Small intestine (tissue), 16 donors: Measurements from ENCODE around the gene ARHGAP45. TPM values are rescaled to one million over a fixed set of nuclear protein-coding genes. Genes with fewer than 3 reads are reported as not detected.

ENCODE experiments used
- DNase-seq, 2 donors: peaks; one replicate each; pipeline versions ENCODE4 v3.0.0 to v3.0.0-alpha.2; 2013
- FAIRE-seq: peaks from 2 replicates; lab custom pipeline; 2012; peaks lifted over from hg19 to GRCh38; lab: Jason Lieb, UNC
- H3K27ac ChIP-seq, 3 donors: one replicate each; pipeline ENCODE4 v1.5.1; 2013; ENCODE audit warnings: low read length in 2 of 3, mild to moderate bottlenecking in 2 of 3, control low read depth in 1 of 3, inconsistent platforms in 1 of 3, low read depth in 1 of 3, moderate library complexity in 1 of 3
- H3K27me3 ChIP-seq, 3 donors: one replicate each; pipeline ENCODE4 v1.6.1; 2013; ENCODE audit warnings: low read length in 3 of 3, inconsistent platforms in 1 of 3; ENCODE audit not compliant: control insufficient read depth in 3 of 3, insufficient read depth in 3 of 3
- H3K36me3 ChIP-seq, 3 donors: one replicate each; pipeline ENCODE4 v1.6.1; 2013; ENCODE audit warnings: low read length in 3 of 3, inconsistent platforms in 1 of 3, low read depth in 1 of 3, mild to moderate bottlenecking in 1 of 3, moderate library complexity in 1 of 3; ENCODE audit not compliant: control insufficient read depth in 3 of 3, insufficient read depth in 2 of 3
- H3K4me1 ChIP-seq, 3 donors: one replicate each; pipeline ENCODE4 v1.6.1; 2013; ENCODE audit warnings: low read length in 2 of 3, inconsistent platforms in 1 of 3, low read depth in 1 of 3, mild to moderate bottlenecking in 1 of 3, moderate library complexity in 1 of 3; ENCODE audit not compliant: control insufficient read depth in 3 of 3, insufficient read depth in 2 of 3
- H3K4me3 ChIP-seq, 3 donors: one replicate each; pipeline ENCODE4 v1.5.1; 2013; ENCODE audit warnings: low read length in 3 of 3, control low read depth in 1 of 3, inconsistent platforms in 1 of 3, low read depth in 1 of 3, mild to moderate bottlenecking in 1 of 3, moderate library complexity in 1 of 3
- H3K9me3 ChIP-seq, 2 donors: one replicate each; pipeline ENCODE4 v1.6.1; 2013; ENCODE audit warnings: low read depth in 1 of 2, low read length in 1 of 2; ENCODE audit not compliant: control insufficient read depth in 2 of 2, insufficient read depth in 1 of 2
- WGBS, 3 donors: extraction: QIAGEN DNeasy Blood & Tissue Kit; methylation state at CpG; one replicate each; pipeline ENCODE4 v1.1.7; 2013; 5-methylcytosine and 5-hydroxymethylcytosine counted together
- long read RNA-seq, 10 donors: transcript quantifications; one replicate each; lab custom pipeline, GENCODE V29; 2026
- polyA plus RNA-seq, 4 donors: library from polyadenylated mRNA; stranded (reverse) in 3 of 4; unstranded in 1 of 4; fragments of 200-250 nt in 3 of 4; fragments of 120-200 nt in 1 of 4; gene quantifications; one replicate each; pipeline versions ENCODE4 v1.2.1 to v1.2.3, GENCODE V29; 2013
- donor health status: healthy with polysubstance abuse.
- donor health status: control.
- donor health status: control.
- donor health status: Bipolar disorder and iron deficiency.
- donor health status: healthy.

The ARHGAP45 gene, protein sequence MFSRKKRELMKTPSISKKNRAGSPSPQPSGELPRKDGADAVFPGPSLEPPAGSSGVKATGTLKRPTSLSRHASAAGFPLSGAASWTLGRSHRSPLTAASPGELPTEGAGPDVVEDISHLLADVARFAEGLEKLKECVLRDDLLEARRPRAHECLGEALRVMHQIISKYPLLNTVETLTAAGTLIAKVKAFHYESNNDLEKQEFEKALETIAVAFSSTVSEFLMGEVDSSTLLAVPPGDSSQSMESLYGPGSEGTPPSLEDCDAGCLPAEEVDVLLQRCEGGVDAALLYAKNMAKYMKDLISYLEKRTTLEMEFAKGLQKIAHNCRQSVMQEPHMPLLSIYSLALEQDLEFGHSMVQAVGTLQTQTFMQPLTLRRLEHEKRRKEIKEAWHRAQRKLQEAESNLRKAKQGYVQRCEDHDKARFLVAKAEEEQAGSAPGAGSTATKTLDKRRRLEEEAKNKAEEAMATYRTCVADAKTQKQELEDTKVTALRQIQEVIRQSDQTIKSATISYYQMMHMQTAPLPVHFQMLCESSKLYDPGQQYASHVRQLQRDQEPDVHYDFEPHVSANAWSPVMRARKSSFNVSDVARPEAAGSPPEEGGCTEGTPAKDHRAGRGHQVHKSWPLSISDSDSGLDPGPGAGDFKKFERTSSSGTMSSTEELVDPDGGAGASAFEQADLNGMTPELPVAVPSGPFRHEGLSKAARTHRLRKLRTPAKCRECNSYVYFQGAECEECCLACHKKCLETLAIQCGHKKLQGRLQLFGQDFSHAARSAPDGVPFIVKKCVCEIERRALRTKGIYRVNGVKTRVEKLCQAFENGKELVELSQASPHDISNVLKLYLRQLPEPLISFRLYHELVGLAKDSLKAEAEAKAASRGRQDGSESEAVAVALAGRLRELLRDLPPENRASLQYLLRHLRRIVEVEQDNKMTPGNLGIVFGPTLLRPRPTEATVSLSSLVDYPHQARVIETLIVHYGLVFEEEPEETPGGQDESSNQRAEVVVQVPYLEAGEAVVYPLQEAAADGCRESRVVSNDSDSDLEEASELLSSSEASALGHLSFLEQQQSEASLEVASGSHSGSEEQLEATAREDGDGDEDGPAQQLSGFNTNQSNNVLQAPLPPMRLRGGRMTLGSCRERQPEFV
- 10 to 100 TPM; 15.9 to 81.1 (median 48.5) TPM for polyA plus RNA-seq
- long read RNA-seq, donor 1: 0 reads
- long read RNA-seq, donor 2: 0 reads
- long read RNA-seq, donor 3, partial matches to known transcripts: 0 of 1 reads
- long read RNA-seq, donor 3, other reads (novel, unspliced or antisense): 0 of 1 reads
- long read RNA-seq, donor 4: 0 reads
- long read RNA-seq, donor 5, full-length matches to known transcripts: 1 of 1 reads
- long read RNA-seq, donor 5, partial matches to known transcripts: 0 of 1 reads
- long read RNA-seq, donor 5, other reads (novel, unspliced or antisense): 0 of 1 reads
- long read RNA-seq, donor 6, partial matches to known transcripts: 0 of 3 reads
- long read RNA-seq, donor 6, other reads (novel, unspliced or antisense): 0 of 3 reads
- long read RNA-seq, donor 7, partial matches to known transcripts: 12 of 12 reads
- long read RNA-seq, donor 7, other reads (novel, unspliced or antisense): 0 of 12 reads
- long read RNA-seq, donor 8: 0 reads
- long read RNA-seq, donor 9: 0 reads
- long read RNA-seq, donor 10, partial matches to known transcripts: 0 of 3 reads
- long read RNA-seq, donor 10, other reads (novel, unspliced or antisense): 0 of 3 reads

GRCh38 chr19:1066748-1067340, at the start of gene ARHGAP45:
ARHGAP45 (plus strand) TSS chr19:1067167; CDS start chr19:1067406, 239 bp downstream.
- H3K4me3 ChIP-seq: peak within 1 kb of the TSS; percentile 21 to 60 (median 38)
- no peaks in the 10 kb centered on the region for H3K36me3 ChIP-seq
- H3K9me3 ChIP-seq: peaks cover 0 to 9% of the 10 kb centered on the region in 2 donors
- 2 to 5% (median 3%) methylated on average over 47 to 61 of the region's 61 CpGs for WGBS, 3 donors
- FAIRE-seq (no peak), DNase-seq (peak in 1 of 2 donors; percentile 51)
- peaks cover 0 to 24% (median 0%) of the 10 kb centered on the region in 3 donors for H3K4me1 ChIP-seq
- H3K27me3 ChIP-seq: peaks cover 5 to 82% (median 5%) of the 10 kb centered on the region in 3 donors
- peak within 1 kb of the TSS in 2 of 3 donors; percentile 66 to 83 for H3K27ac ChIP-seq

DNA sequence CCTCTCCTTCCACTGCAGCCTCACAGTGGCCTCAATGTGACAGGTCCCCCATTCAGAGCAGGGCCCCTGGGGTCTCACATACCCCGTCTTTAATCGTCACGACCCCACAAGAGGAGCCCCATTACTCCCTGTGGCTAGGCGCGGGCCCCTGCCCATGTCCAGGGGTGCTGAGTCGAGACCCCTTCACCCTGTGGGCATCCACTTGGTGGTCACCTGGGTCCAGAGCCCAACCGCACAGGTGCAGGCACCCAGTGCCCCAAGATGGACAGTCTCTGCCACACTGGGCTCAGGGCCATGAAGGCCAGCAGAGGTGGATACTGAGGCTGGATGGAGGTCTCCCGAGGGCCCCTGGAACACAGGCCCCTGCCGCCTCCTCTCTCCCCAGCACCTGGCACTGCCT, 49.1 kb upstream of the ARHGAP45 start:
- peak overlapping the region in 1 of 3 donors; percentile 12 for H3K4me3 ChIP-seq
- peaks cover 6 to 52% (median 9%) of the 10 kb centered on the region in 3 donors for H3K4me1 ChIP-seq
- no peak for DNase-seq

DNA sequence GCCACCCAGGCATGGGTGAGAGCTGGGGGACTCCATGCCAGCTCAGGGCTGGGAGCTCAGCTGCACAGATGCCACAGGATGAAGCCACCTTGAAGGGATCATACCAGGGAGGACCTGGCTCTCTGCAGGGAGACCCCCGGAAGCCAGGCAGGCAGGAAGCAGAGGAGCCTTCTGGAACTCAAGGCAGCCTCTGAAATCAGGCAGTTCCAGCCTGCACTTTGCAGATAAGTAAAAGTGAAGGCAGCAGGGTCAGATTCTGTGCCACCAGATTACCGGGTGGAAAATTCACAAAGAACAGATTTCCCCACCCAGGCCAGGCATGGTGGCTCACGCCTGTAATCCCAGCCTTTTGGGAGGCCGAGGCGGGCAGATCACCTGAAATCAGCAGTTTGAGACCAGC, 48.6 kb upstream of the ARHGAP45 start:
- WGBS, 3 donors: 68 to 70% (median 68%) methylated on average over 5 of the region's 5 CpGs
- Histone ChIP-seq H3K36me3 (peaks cover 2 to 64% (median 7%) of the 10 kb centered on the region in 3 donors), H3K4me1 (peaks cover 6 to 52% (median 9%) of the 10 kb centered on the region in 3 donors), H3K27ac (no peak overlapping the region), H3K4me3 (no peak overlapping the region), H3K27me3 (no peaks in the 10 kb centered on the region), H3K9me3 (no peaks in the 10 kb centered on the region)
- FAIRE-seq: no peak
- DNase-seq: no peak

More for the DNA sequence above, 49.1 kb upstream of the ARHGAP45 start:
- 79 to 90% (median 85%) methylated on average over 9 of the region's 9 CpGs for WGBS, 3 donors
- Histone ChIP-seq H3K36me3 (peaks cover 2 to 69% (median 12%) of the 10 kb centered on the region in 3 donors), H3K27me3 (no peaks in the 10 kb centered on the region), H3K27ac (peak overlapping the region in 2 of 3 donors; percentile 22 to 45), H3K9me3 (no peaks in the 10 kb centered on the region)
- FAIRE-seq: no peak

- DNase-seq: no peak
- Histone ChIP-seq H3K36me3 (peaks cover 2 to 57% (median 4%) of the 10 kb centered on the region in 3 donors), H3K9me3 (no peaks in the 10 kb centered on the region), H3K4me3 (peak overlapping the region in 2 of 3 donors; percentile 87 to 99), H3K27ac (no peak overlapping the region), H3K4me1 (peaks cover 6 to 52% (median 9%) of the 10 kb centered on the region in 3 donors), H3K27me3 (no peaks in the 10 kb centered on the region)
- FAIRE-seq: no peak
- 34 to 48% (median 35%) methylated on average over 17 of the region's 17 CpGs for WGBS, 3 donors
These were observed 47.9 kb upstream of the ARHGAP45 start for GRCh38 chr19:1018932-1019615.

DNA sequence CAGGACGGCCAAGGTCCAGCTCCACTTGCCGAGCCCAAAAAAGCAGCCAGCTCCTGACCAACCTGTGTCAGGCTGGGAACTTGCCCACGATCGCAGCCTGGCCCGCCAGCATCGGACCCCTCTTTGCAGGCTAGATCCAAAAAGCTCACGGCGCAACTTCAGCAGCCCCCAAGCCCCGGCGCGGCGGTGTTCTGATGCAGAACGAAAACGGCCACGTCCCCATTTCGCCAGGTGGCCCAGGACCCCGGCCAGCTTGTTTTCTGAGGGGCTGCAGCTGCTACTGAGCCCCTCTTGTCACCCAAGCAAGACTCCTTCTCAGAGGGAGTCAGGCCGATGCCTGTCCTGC, 47.4 kb upstream of the ARHGAP45 start:
- H3K36me3 ChIP-seq: peaks cover 0 to 52% (median 2%) of the 10 kb centered on the region in 3 donors
- H3K4me1 ChIP-seq: peaks cover 6 to 52% (median 9%) of the 10 kb centered on the region in 3 donors
- H3K9me3 ChIP-seq: no peaks in the 10 kb centered on the region
- H3K27ac ChIP-seq: peak overlapping the region in 2 of 3 donors; percentile 43 to 95
- WGBS, 3 donors: 34 to 57% (median 37%) methylated on average over 18 of the region's 18 CpGs
- no peaks in the 10 kb centered on the region for H3K27me3 ChIP-seq
- DNase-seq (no peak), FAIRE-seq (no peak)
- peak overlapping the region; percentile 87 to 99 (median 89) for H3K4me3 ChIP-seq

DNA sequence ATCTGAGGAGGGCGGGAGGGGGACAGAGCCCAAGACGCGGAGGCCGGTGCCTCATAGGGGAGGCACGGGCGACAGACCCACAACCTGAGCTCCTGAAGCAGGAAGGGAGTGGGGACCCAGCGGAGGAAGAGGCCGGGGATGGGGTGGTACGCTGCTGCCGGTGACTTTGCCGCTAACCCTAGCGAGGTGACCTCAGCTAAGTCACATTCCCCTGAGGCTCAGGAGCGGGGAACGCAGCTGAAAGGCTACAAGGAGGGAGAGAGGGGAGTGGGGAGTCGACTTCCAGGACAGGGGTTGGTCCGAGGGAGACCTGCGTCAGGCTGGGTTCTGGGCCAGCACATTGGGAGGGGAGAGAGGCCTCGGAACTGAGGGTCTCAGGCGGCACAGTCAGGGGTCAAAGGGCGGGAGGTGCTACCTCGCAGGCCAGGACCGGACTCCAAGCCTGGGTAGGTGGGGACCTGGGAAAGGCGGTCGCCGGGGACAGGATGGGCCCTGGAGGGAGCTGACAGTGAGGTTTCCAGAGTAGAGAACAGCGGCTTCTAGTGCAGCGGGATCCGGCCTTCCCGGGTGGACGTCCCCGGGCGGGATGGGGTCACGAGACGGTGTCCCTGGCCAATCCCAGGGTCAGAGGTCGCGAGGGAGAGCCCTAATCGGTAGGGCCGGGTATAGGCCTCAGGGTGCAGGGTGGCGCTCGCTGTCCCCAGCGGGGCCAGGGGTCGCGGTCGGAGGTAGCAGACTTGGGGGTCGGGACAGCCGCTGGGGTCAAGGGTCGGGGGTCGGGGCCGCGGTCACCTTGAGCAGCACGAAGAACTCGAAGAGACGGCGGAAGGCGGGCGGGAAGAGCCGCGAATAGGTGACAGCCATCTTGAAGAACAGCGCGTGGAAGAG, 46.7 kb upstream of the ARHGAP45 start:
- Histone ChIP-seq H3K27me3 (no peaks in the 10 kb centered on the region), H3K9me3 (no peaks in the 10 kb centered on the region), H3K27ac (peak overlapping the region; percentile 43 to 95 (median 80)), H3K4me1 (peaks cover 6 to 51% (median 9%) of the 10 kb centered on the region in 3 donors), H3K36me3 (peaks cover 0 to 46% (median 0%) of the 10 kb centered on the region in 3 donors), H3K4me3 (peak overlapping the region; percentile 87 to 99 (median 89))
- no peak for FAIRE-seq
- 1 to 2% (median 1%) methylated on average over 47 to 60 of the region's 60 CpGs for WGBS, 3 donors
- peak; percentile 32 to 47 for DNase-seq
